ENCODE results near the gene USP36. TPM values are rescaled to one million over a fixed set of nuclear protein-coding genes. Genes with fewer than 3 reads are reported as not detected.

The USP36 gene
- total RNA-seq, 1 experiment from 2014 or later: 74.0 TPM

GRCh38 chr17:78781893-78782304, 58.7 kb downstream of the USP36 start, which contains the start of gene CYTH1:
Gene CYTH1 (minus strand): TSS chr17:78782273. CDS start chr17:78782223, 50 bp downstream.
- H3K27me3 Mint-ChIP-seq (ENCODE audit: low read depth): peaks cover 3% of the 10 kb centered on the region; the same call in 1 of the 2 replicates
- DNase-seq (ENCODE audit: low spot score) (no peak), ATAC-seq (peak; percentile 6; the same call in 1 of the 2 replicates)
- TF ChIP-seq SOX15 (CRISPR knock-in tag; IDR thresholded peaks at IDR 0.05) (no peak), HMGXB4 (CRISPR knock-in tag; IDR thresholded peaks at IDR 0.05) (0 out of 2 replicates have a peak, but pooled peaks have one; percentile 41)
- TF ChIP-seq, protein P1, sequence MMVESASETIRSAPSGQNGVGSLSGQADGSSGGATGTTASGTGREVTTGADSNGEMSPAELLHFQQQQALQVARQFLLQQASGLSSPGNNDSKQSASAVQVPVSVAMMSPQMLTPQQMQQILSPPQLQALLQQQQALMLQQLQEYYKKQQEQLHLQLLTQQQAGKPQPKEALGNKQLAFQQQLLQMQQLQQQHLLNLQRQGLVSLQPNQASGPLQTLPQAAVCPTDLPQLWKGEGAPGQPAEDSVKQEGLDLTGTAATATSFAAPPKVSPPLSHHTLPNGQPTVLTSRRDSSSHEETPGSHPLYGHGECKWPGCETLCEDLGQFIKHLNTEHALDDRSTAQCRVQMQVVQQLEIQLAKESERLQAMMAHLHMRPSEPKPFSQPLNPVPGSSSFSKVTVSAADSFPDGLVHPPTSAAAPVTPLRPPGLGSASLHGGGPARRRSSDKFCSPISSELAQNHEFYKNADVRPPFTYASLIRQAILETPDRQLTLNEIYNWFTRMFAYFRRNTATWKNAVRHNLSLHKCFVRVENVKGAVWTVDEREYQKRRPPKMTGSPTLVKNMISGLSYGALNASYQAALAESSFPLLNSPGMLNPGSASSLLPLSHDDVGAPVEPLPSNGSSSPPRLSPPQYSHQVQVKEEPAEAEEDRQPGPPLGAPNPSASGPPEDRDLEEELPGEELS (CRISPR knock-in tag; IDR thresholded peaks at IDR 0.05): peak; percentile 51; the same call in 1 of the 2 replicates
- H3K27ac Mint-ChIP-seq: peak within 1 kb of the TSS; percentile 99
- CTCF ChIA-PET: interaction anchor here (1.2 kb wide), 1 partner anchor 84 kb away, joined by 3 read pairs; no protein-coding TSS in a partner anchor
- no peaks in the 10 kb centered on the region for H3K9me3 Mint-ChIP-seq
- H3K36me3 Mint-ChIP-seq: no peaks in the 10 kb centered on the region
- POLR2A ChIA-PET: no interaction called here
- H3K4me1 Mint-ChIP-seq: peaks cover 19% of the 10 kb centered on the region
- peak within 1 kb of the TSS; percentile 77 for H3K4me3 Mint-ChIP-seq

DNA sequence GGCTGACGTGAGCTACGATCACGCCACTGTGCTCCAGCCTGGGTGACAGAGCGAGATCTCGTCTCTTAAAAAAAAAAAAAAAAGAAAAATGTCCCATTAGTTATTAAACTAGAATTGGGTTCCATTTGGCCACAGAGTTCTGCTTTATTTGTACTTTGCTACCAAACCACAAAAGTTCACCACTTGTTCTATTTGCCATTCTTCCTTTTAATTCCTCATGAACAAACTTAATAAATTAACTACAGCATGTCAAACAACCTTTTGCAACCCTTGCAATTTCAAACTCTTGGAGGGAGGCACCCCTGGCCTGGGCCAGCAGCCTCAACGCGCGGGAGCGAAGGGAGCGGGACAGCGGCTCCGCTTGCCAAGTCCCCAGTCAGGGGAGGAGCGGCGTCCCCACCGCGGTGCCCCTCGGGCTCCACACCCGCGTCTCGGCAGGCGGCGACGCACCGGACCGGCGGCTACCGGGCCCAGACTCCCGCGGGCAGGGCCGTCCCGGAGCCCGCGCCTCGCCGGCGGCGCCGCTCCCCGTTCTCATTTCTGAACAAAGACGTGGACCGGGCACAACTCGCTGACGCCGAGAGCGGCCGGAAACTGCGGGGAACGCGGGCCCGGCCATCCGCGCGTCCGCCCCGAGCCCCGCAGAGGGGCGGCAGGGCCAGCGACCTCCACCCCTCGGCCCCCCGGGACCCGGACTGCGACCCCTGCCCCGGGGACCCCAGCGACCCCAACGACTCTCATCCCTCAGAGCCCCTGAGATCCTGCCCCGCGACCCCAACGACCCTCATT, 59.3 kb downstream of the USP36 start:
- ATAC-seq: peak; percentile 19
- no peak overlapping the region for H3K27ac Mint-ChIP-seq
- H3K36me3 Mint-ChIP-seq: no peaks in the 10 kb centered on the region
- peaks cover 3% of the 10 kb centered on the region; the same call in 1 of the 2 replicates for H3K27me3 Mint-ChIP-seq (ENCODE audit: low read depth)
- no peak for TF ChIP-seq PRDM15 (CRISPR knock-in tag; IDR thresholded peaks at IDR 0.05)
- TF ChIP-seq HMGXB4 (CRISPR knock-in tag; IDR thresholded peaks at IDR 0.05): peak; percentile 67; the same call in 1 of the 2 replicates
- TF ChIP-seq ZNF416 (CRISPR knock-in tag; IDR thresholded peaks at IDR 0.05): no peak
- TF ChIP-seq ZMAT4 (CRISPR knock-in tag; IDR thresholded peaks at IDR 0.05): no peak
- no peak for TF ChIP-seq MXD4 (CRISPR knock-in tag; IDR thresholded peaks at IDR 0.05; ENCODE audit: borderline replicate concordance)
- TF ChIP-seq, protein P2, sequence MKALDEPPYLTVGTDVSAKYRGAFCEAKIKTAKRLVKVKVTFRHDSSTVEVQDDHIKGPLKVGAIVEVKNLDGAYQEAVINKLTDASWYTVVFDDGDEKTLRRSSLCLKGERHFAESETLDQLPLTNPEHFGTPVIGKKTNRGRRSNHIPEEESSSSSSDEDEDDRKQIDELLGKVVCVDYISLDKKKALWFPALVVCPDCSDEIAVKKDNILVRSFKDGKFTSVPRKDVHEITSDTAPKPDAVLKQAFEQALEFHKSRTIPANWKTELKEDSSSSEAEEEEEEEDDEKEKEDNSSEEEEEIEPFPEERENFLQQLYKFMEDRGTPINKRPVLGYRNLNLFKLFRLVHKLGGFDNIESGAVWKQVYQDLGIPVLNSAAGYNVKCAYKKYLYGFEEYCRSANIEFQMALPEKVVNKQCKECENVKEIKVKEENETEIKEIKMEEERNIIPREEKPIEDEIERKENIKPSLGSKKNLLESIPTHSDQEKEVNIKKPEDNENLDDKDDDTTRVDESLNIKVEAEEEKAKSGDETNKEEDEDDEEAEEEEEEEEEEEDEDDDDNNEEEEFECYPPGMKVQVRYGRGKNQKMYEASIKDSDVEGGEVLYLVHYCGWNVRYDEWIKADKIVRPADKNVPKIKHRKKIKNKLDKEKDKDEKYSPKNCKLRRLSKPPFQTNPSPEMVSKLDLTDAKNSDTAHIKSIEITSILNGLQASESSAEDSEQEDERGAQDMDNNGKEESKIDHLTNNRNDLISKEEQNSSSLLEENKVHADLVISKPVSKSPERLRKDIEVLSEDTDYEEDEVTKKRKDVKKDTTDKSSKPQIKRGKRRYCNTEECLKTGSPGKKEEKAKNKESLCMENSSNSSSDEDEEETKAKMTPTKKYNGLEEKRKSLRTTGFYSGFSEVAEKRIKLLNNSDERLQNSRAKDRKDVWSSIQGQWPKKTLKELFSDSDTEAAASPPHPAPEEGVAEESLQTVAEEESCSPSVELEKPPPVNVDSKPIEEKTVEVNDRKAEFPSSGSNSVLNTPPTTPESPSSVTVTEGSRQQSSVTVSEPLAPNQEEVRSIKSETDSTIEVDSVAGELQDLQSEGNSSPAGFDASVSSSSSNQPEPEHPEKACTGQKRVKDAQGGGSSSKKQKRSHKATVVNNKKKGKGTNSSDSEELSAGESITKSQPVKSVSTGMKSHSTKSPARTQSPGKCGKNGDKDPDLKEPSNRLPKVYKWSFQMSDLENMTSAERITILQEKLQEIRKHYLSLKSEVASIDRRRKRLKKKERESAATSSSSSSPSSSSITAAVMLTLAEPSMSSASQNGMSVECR (CRISPR knock-in tag; IDR thresholded peaks at IDR 0.05; ENCODE audit: borderline replicate concordance): no peak
- TF ChIP-seq HMGA2 (CRISPR knock-in tag; IDR thresholded peaks at IDR 0.05): 0 out of 2 replicates have a peak, but pooled peaks have one; percentile 1
- TF ChIP-seq, protein P3, sequence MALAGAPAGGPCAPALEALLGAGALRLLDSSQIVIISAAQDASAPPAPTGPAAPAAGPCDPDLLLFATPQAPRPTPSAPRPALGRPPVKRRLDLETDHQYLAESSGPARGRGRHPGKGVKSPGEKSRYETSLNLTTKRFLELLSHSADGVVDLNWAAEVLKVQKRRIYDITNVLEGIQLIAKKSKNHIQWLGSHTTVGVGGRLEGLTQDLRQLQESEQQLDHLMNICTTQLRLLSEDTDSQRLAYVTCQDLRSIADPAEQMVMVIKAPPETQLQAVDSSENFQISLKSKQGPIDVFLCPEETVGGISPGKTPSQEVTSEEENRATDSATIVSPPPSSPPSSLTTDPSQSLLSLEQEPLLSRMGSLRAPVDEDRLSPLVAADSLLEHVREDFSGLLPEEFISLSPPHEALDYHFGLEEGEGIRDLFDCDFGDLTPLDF (CRISPR knock-in tag; IDR thresholded peaks at IDR 0.05): no peak
- ChIA-PET POLR2A (no interaction called here), CTCF (interaction anchor here (1.0 to 1.2 kb wide), 2 partner anchors 35 to 71 kb away, joined by 3 read pairs; no protein-coding TSS in a partner anchor)
- H3K4me3 Mint-ChIP-seq: peak overlapping the region; percentile 77
- no peaks in the 10 kb centered on the region for H3K9me3 Mint-ChIP-seq
- peaks cover 19% of the 10 kb centered on the region for H3K4me1 Mint-ChIP-seq
- peak; percentile 59 for DNase-seq (ENCODE audit: low spot score)
